Measurements from ENCODE around the gene FAM78A. TPM values are rescaled to one million over a fixed set of nuclear protein-coding genes. Genes with fewer than 3 reads are reported as not detected.

FAM78A gene
- total and polyA plus RNA-seq, 2 of the 8 experiments (the other 6 are each of a cell fraction or from before 2014, with no cell fraction given), result 3.1 TPM

DNA sequence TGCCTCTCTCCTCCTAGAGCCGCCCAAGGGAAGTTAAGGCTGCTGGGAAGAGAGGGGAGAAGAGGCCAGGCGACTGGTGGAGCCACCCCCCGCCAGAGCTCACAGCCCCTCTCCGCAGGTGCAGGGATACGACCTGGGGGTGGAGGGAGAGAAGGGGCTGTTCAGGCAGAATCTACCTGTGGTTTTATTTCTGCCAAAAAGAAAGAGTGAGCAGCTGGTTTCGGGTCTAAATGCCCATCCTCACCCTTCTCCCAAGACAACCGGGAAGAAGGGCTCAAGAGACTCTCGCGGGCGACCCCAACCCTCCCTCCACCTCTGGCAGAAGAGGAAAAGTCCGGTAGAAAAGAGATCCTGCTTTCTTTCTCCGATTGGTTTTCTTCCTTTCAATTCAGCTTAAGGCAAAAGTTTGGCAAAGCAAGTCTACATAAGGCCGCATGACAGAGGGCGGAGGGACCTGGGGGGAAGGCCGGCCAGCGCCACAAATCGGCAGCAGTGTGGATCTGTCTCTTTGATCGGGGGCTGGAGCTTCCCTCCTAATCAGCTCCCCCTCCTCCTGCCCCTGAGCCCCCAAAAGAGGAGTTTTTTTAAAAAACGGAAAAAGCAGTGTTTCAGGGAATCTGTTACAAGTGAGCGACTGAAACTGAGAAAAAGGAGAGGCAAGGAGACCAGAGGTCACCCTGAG is 16.3 kb downstream of the FAM78A start:
- Histone ChIP-seq H3K27me3 (replicated peaks in 1 of 4; ENCODE audit: control insufficient read depth in 3 of 4, extremely low read depth in 1 of 4, insufficient read depth in 3 of 4, low read length in 3 of 4) (no peaks in the 10 kb centered on the region), H2AK5ac (ENCODE audit: low read depth, low read length) (no peak overlapping the region), H4K20me1 (replicated peaks in 1 of 2; ENCODE audit: control insufficient read depth in 1 of 2, insufficient read depth in 2 of 2, low read length in 2 of 2) (peaks cover 0 to 2% of the 10 kb centered on the region in 2 experiments), H3K56ac (replicated peaks; ENCODE audit: insufficient read length, low read depth, low read length) (no peak overlapping the region), H4K8ac (ENCODE audit: extremely low read depth, insufficient read depth, low read length) (no peak overlapping the region), H3K23ac (ENCODE audit: insufficient read length) (no peak overlapping the region), H2BK5ac (ENCODE audit: low read depth, low read length) (no peak overlapping the region), H2BK20ac (ENCODE audit: low read length) (no peak overlapping the region), H3K4me2 (ENCODE audit: insufficient read depth in 1 of 2, low read depth in 2 of 2, low read length in 2 of 2) (no peak overlapping the region), H4K91ac (replicated peaks; ENCODE audit: insufficient read length, low read length) (no peak overlapping the region), H3K4me3 (ENCODE audit: extremely low read depth in 1 of 4, insufficient read depth in 2 of 4, low read depth in 3 of 4, low read length in 4 of 4) (no peak overlapping the region), H2BK15ac (ENCODE audit: low read length) (no peak overlapping the region), H3K4ac (replicated peaks; ENCODE audit: insufficient read length, low read depth, low read length) (no peak overlapping the region), H2BK120ac (replicated peaks; ENCODE audit: low read depth, low read length) (no peak overlapping the region), H3K79me1 (ENCODE audit: low read depth, low read length) (no peaks in the 10 kb centered on the region), H3K36me3 (ENCODE audit: control insufficient read depth in 2 of 4, insufficient read depth in 4 of 4, low read length in 3 of 4) (no peaks in the 10 kb centered on the region), H3K23me2 (ENCODE audit: low read depth, low read length) (no peaks in the 10 kb centered on the region), H2AFZ (ENCODE audit: low read length) (no peak overlapping the region), H3K27ac (ENCODE audit: low read depth, low read length) (no peak overlapping the region), H3K9ac (replicated peaks in 1 of 4; ENCODE audit: extremely low read depth in 1 of 4, low read depth in 3 of 4, low read length in 3 of 4) (no peak overlapping the region), H3K14ac (ENCODE audit: insufficient read length) (no peak overlapping the region), H3K79me2 (ENCODE audit: control insufficient read depth in 1 of 2, insufficient read depth in 2 of 2, low read length in 2 of 2) (no peaks in the 10 kb centered on the region), H3K9me3 (ENCODE audit: insufficient read depth in 2 of 2, low read depth in 1 of 2, low read length in 1 of 2) (no peaks in the 10 kb centered on the region), H2BK12ac (ENCODE audit: low read depth, low read length) (no peak overlapping the region), H3K4me1 (replicated peaks in 1 of 4; ENCODE audit: control insufficient read depth in 3 of 4, insufficient read depth in 4 of 4, low read length in 3 of 4) (peaks cover 0 to 9% (median 1%) of the 10 kb centered on the region in 4 experiments; a peak in 3 of 7 replicates), H3K18ac (ENCODE audit: extremely low read depth, low read length) (no peak overlapping the region), H4K5ac (ENCODE audit: insufficient read length, low read depth, low read length) (no peak overlapping the region)
- 87% methylated on average over 20 of the region's 20 CpGs; no CpG with 5 or more reads in 1 of the 2 experiments for WGBS, 2 experiments (ENCODE audit: extremely low coverage in 1 of 2, insufficient coverage in 1 of 2, insufficient read length in 1 of 2, insufficient replicate concordance in 2 of 2, low coverage in 1 of 2, low lambda C conversion rate in 2 of 2, missing lambda C conversion rate in 1 of 2)
- POLR2A ChIA-PET (ENCODE audit: partially characterized antibody), result interaction anchor here (1.6 kb wide), 1 partner anchor 20 kb away, joined by 3 read pairs; no protein-coding TSS in a partner anchor
- no peak for DNase-seq (ENCODE audit: low read depth in 1 of 2, low spot score in 2 of 2)
- CTCF ChIA-PET (ENCODE audit: partially characterized antibody), result interaction anchor here (0.6 to 2.5 kb wide), 4 partner anchors 15 to 301 kb away, joined by 3 to 15 read pairs (median 6); no protein-coding TSS in a partner anchor
- FAIRE-seq, result no peak
- TF ChIP-seq SAP30 (IDR thresholded peaks at IDR 0.05; ENCODE audit: insufficient read depth, insufficient replicate concordance, low read length) (no peak), KDM4A (IDR thresholded peaks at IDR 0.05; ENCODE audit: low read depth, low read length, severe bottlenecking) (no peak), CBX5 (IDR thresholded peaks at IDR 0.05; ENCODE audit: low read depth, low read length) (no peak), TEAD4 (IDR thresholded peaks at IDR 0.05; ENCODE audit: low read depth, low read length) (no peak), YY1 (IDR thresholded peaks at IDR 0.05; ENCODE audit: low read depth, low read length) (no peak), SP4 (IDR thresholded peaks at IDR 0.05; ENCODE audit: low read length) (no peak), CHD1 (IDR thresholded peaks at IDR 0.05; ENCODE audit: low read depth, low read length) (no peak), TCF12 (IDR thresholded peaks at IDR 0.05; ENCODE audit: low read depth, low read length) (no peak), CHD2 (IDR thresholded peaks at IDR 0.05; ENCODE audit: low read length) (no peak), RAD21 (IDR thresholded peaks at IDR 0.05 in 1 of 2, conservative IDR thresholded peaks at IDR 0.05 in 1 of 2; ENCODE audit: low read depth in 2 of 2, low read length in 2 of 2) (no peak), JUN (IDR thresholded peaks at IDR 0.05; ENCODE audit: low read depth, low read length) (no peak), MAX (IDR thresholded peaks at IDR 0.05) (no peak)
- TF ChIP-seq, protein P1, sequence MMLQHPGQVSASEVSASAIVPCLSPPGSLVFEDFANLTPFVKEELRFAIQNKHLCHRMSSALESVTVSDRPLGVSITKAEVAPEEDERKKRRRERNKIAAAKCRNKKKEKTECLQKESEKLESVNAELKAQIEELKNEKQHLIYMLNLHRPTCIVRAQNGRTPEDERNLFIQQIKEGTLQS (IDR thresholded peaks at IDR 0.05; ENCODE audit: insufficient read depth, low read depth, low read length), result no peak

All from H1 (cell line).